OCI-LY7 (cell line): Measurements from ENCODE around the gene LRFN2. TPM values are rescaled to one million over a fixed set of nuclear protein-coding genes. Genes with fewer than 3 reads are reported as not detected.

Source experiments
- BruUV-seq: library from RNA; stranded (reverse); fragments of 400-500 nt; replicated peaks from 2 replicates; lab custom pipeline; 2021; lab: Mats Ljungman, UMichigan
- CTCF ChIA-PET: fragments of 300-600 bp; sonication (Branson Sonifier 250); formaldehyde crosslinking; loops from one replicate; lab custom pipeline; 2022; ENCODE audit warnings: antibody characterized with exemption; ENCODE audit not compliant: unreplicated experiment; lab: Charles Lee
- POLR2A ChIA-PET: fragments of 300-600 bp; sonication (Branson Sonifier 250); formaldehyde crosslinking; loops from one replicate; lab custom pipeline; 2022; ENCODE audit warnings: antibody characterized with exemption; lab: Charles Lee
- DNase-seq: peaks from one replicate; pipeline ENCODE4 v3.0.0-alpha.2; 2015; ENCODE audit warnings: low spot score
- H2AFZ ChIP-seq: fragments of 200-600 bp; sonication (generic), shearing (Covaris generic); 2 replicates; pipeline ENCODE4 v1.6.1; 2014; ENCODE audit warnings: mild to moderate bottlenecking, antibody characterized with exemption, low read length, moderate library complexity
- H3K27ac ChIP-seq: fragments of 200-600 bp; sonication (generic); 2 replicates; pipeline ENCODE4 v1.5.1; 2014; ENCODE audit warnings: mixed run types, low read depth, mild to moderate bottlenecking, moderate library complexity, low read length, inconsistent platforms; ENCODE audit not compliant: poor library complexity, severe bottlenecking
- H3K36me3 ChIP-seq: fragments of 200-600 bp; sonication (generic); 2 replicates; pipeline ENCODE4 v1.6.1; 2014; ENCODE audit warnings: mild to moderate bottlenecking, antibody characterized with exemption, low read length, moderate library complexity, mixed read lengths; ENCODE audit not compliant: insufficient read depth
- H3K4me1 ChIP-seq: fragments of 200-600 bp; sonication (generic); 2 replicates; pipeline ENCODE4 v1.5.1; 2014; ENCODE audit warnings: mild to moderate bottlenecking, low read length; ENCODE audit not compliant: insufficient read depth, poor library complexity, severe bottlenecking
- H3K4me2 ChIP-seq: fragments of 200-600 bp; sonication (generic); 2 replicates; pipeline ENCODE4 v1.6.1; 2014; ENCODE audit warnings: mild to moderate bottlenecking, low read length
- H3K4me3 ChIP-seq: fragments of 200-600 bp; sonication (generic); 2 replicates; pipeline ENCODE4 v1.5.1; 2014; ENCODE audit warnings: mild to moderate bottlenecking, low read depth, low read length; ENCODE audit not compliant: poor library complexity, severe bottlenecking
- H3K79me2 ChIP-seq: fragments of 200-600 bp; sonication (generic); 2 replicates; pipeline ENCODE4 v1.6.1; 2016; ENCODE audit warnings: low read depth, mild to moderate bottlenecking, low read length, moderate library complexity, mixed read lengths; ENCODE audit not compliant: insufficient read depth
- H3K9me2 ChIP-seq: fragments of 200-600 bp; sonication (generic); 2 replicates; pipeline ENCODE4 v1.6.1; 2016; ENCODE audit warnings: mild to moderate bottlenecking, low read length, mixed read lengths; ENCODE audit not compliant: insufficient read depth
- H3K9me3 ChIP-seq: fragments of 200-600 bp; sonication (generic); 2 replicates; pipeline ENCODE4 v1.6.1; 2014; ENCODE audit warnings: mild to moderate bottlenecking, mixed run types, low read length, mixed read lengths
- H4K20me1 ChIP-seq: fragments of 200-600 bp; sonication (generic); 2 replicates; pipeline ENCODE4 v1.6.1; 2014; ENCODE audit warnings: mild to moderate bottlenecking, antibody characterized with exemption, low read length, moderate library complexity, mixed read lengths; ENCODE audit not compliant: insufficient read depth
- EZH2phosphoT487 ChIP-seq: fragments of 200-600 bp; sonication (generic); IDR thresholded peaks from 2 replicates; pipeline ENCODE4 v1.6.1; 2018; ENCODE audit warnings: low read depth, borderline replicate concordance, mild to moderate bottlenecking, mixed run types, antibody characterized with exemption, low read length, moderate library complexity, mixed read lengths
- intact Hi-C: fragments of 100-400 bp; cut with micrococcal nuclease; formaldehyde crosslinking; loops from one replicate; pipeline ENCODE4 v1.10.0; 2022; ENCODE audit not compliant: unreplicated experiment
- total RNA-seq, 2 experiments: library from RNA; depleted of rRNA in 1 of 2; stranded (reverse); fragments of >200 nt in 1 of 2; shearing (Covaris generic) in 1 of 2; gene quantifications; 2 replicates each; pipeline ENCODE4 v1.2.3, GENCODE V29; 2014 to 2022
- TF ChIP-seq, protein P1 (sequence below): fragments of 200-600 bp; sonication (generic); conservative IDR thresholded peaks from 2 replicates; pipeline ENCODE4 v1.5.1; 2014; ENCODE audit warnings: mild to moderate bottlenecking, antibody characterized with exemption, low read length, moderate library complexity, mixed read lengths

The LRFN2 gene
- total RNA-seq, 2 experiments from 2014 or later: not detected

DNA sequence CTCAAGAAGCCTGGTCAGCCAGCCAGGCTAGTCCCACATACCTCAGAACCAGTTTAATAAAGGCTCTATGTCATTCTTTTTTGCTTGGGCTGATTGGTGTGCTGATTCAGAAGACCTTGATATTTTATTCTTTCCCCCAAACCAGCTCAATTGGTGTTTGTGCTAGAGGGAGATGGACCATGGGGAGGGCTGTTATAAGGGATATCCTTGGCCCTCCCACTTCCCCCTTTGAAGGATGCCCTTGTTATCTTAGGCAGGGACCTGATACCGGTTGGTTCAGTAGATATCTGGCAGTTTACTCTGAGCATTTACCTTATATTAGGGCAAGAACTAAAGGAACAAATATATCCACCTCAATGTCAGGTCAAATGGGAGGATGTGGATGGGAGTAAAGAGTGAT lies 207.4 kb downstream of the LRFN2 start:
- no peak for DNase-seq
- H3K27ac ChIP-seq: no peak overlapping the region
- H3K4me1 ChIP-seq: no peaks in the 10 kb centered on the region
- no peaks in the 10 kb centered on the region for H3K9me3 ChIP-seq
- H3K4me2 ChIP-seq: no peak overlapping the region
- H3K36me3 ChIP-seq: no peaks in the 10 kb centered on the region
- H3K79me2 ChIP-seq: no peaks in the 10 kb centered on the region
- ChIA-PET POLR2A (no interaction called here), CTCF (no interaction called here)
- intact Hi-C loops: no loop called here
- no peak overlapping the region for H3K4me3 ChIP-seq
- no peak overlapping the region for H2AFZ ChIP-seq
- H4K20me1 ChIP-seq: no peaks in the 10 kb centered on the region
- no TSS peak for BruUV-seq
- H3K9me2 ChIP-seq: no peaks in the 10 kb centered on the region
- TF ChIP-seq, protein P1, sequence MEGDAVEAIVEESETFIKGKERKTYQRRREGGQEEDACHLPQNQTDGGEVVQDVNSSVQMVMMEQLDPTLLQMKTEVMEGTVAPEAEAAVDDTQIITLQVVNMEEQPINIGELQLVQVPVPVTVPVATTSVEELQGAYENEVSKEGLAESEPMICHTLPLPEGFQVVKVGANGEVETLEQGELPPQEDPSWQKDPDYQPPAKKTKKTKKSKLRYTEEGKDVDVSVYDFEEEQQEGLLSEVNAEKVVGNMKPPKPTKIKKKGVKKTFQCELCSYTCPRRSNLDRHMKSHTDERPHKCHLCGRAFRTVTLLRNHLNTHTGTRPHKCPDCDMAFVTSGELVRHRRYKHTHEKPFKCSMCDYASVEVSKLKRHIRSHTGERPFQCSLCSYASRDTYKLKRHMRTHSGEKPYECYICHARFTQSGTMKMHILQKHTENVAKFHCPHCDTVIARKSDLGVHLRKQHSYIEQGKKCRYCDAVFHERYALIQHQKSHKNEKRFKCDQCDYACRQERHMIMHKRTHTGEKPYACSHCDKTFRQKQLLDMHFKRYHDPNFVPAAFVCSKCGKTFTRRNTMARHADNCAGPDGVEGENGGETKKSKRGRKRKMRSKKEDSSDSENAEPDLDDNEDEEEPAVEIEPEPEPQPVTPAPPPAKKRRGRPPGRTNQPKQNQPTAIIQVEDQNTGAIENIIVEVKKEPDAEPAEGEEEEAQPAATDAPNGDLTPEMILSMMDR: no peak
- no peak for TF ChIP-seq EZH2phosphoT487

DNA sequence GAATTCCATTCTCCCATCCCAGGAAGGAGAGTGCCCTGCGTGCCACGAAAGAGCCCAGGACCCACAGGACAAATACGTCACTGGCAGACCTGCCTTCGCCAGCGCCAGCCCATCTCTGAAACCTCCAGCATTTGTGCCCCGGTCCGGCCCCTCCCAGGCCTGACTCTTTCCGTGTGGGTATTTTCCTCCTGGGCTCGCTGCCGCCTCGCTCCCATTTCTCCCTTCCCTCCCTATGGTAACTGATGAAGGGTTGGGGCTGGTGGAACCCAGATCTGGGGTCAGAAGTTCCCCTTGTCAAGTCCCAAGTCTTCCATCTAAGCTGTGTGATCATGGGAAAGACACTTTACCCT lies 208.5 kb downstream of the LRFN2 start:
- no peak overlapping the region for H3K4me2 ChIP-seq

DNA sequence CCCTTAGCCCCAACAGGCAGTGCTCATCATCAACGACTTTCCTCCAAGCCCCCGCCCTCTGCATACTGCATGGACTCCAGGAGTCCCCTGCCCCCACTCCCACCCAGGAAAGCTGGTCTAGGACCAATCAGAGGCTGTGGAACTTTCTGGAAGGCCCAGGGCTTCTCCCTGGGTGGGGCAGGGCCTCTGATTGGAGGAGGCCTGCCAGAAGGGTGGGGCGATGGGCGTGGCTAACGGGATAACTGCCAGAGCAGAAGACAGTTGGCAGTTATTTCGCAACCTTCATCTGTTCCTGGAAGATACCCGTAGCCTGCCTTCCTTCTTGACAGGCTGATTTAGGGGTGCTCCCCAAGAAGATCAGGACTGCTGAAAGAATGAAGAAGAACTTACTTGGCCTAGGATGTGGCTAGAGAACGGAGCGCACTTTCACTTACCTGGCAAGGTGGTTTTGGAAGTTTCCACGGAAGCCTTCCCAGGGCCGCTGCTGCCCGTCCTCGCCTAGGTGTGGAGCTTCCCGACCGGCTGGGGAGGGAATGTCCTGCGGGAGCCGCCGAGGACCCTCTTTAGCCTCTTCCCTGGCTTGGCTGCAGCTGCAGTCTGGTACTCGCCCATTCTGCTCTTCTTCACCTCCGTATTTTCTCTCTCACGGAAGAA lies 209.0 kb downstream of the LRFN2 start:
- Histone ChIP-seq H3K4me2 (no peak overlapping the region), H4K20me1 (no peaks in the 10 kb centered on the region), H3K79me2 (no peaks in the 10 kb centered on the region), H2AFZ (no peak overlapping the region), H3K27ac (no peak overlapping the region), H3K4me1 (no peaks in the 10 kb centered on the region), H3K4me3 (no peak overlapping the region), H3K9me3 (no peaks in the 10 kb centered on the region), H3K9me2 (no peaks in the 10 kb centered on the region), H3K36me3 (no peaks in the 10 kb centered on the region)
- no peak for TF ChIP-seq EZH2phosphoT487
- TF ChIP-seq, protein P1: no peak
- BruUV-seq: no TSS peak
- CTCF ChIA-PET: no interaction called here
- POLR2A ChIA-PET: no interaction called here
- intact Hi-C loops: no loop called here
- no peak for DNase-seq

More for the DNA sequence above, 208.5 kb downstream of the LRFN2 start:
- intact Hi-C loops: no loop called here
- TF ChIP-seq EZH2phosphoT487: no peak
- TF ChIP-seq, protein P1: no peak
- Histone ChIP-seq H3K79me2 (no peaks in the 10 kb centered on the region), H3K4me1 (no peaks in the 10 kb centered on the region), H3K27ac (no peak overlapping the region), H4K20me1 (no peaks in the 10 kb centered on the region), H3K9me3 (no peaks in the 10 kb centered on the region), H3K4me3 (no peak overlapping the region), H2AFZ (no peak overlapping the region), H3K9me2 (no peaks in the 10 kb centered on the region), H3K36me3 (no peaks in the 10 kb centered on the region)
- POLR2A ChIA-PET: no interaction called here
- DNase-seq: no peak
- no TSS peak for BruUV-seq
- CTCF ChIA-PET: no interaction called here
